B cell (primary cell): Measurements from ENCODE around the gene DNAJC21. TPM values are rescaled to one million over a fixed set of nuclear protein-coding genes. Genes with fewer than 3 reads are reported as not detected.
A peak's percentile ranks its signal among the peaks of the same experiment; 100 is the strongest.

Experiments
- ATAC-seq: fragments of 200-7000 bp; cut with Tn5 transposase; one replicate; pipeline ENCODE4 v1.10.0; 2021; ENCODE audit warnings: low read depth, mild to moderate bottlenecking, moderate number of reproducible peaks, moderate library complexity
- CTCF ChIA-PET: fragments of 350-600 bp; sonication (Branson Sonifier 250); formaldehyde crosslinking; loops from one replicate; lab custom pipeline; 2021; ENCODE audit warnings: antibody characterized with exemption, inconsistent platforms; lab: Charles Lee
- POLR2A ChIA-PET: fragments of 350-600 bp; sonication (Branson Sonifier 250); formaldehyde crosslinking; loops from one replicate; lab custom pipeline; 2021; ENCODE audit warnings: antibody characterized with exemption; lab: Charles Lee
- DNase-seq: peaks from one replicate; pipeline ENCODE4 v3.0.0; 2013
- H2AFZ ChIP-seq: 2 replicates; pipeline ENCODE4 v1.6.1; 2012; ENCODE audit warnings: mild to moderate bottlenecking, low read depth, low read length; ENCODE audit not compliant: insufficient read depth, poor library complexity, severe bottlenecking
- H3K27ac ChIP-seq, 2 donors: 1 replicate in 1 of 2; 2 replicates in 1 of 2; pipeline ENCODE4 v1.5.1; 2012 to 2013; ENCODE audit warnings: low read length in 2 of 2, mild to moderate bottlenecking in 2 of 2, moderate library complexity in 1 of 2
- H3K27me3 ChIP-seq, 4 experiments: fragments of 200-600 bp in 1 of 4; sonication (generic) in 1 of 4; replicated peaks in 1 of 4; 1 replicate in 2 of 4; 2 replicates in 2 of 4; pipeline versions ENCODE4 v1.6.1 to v1.7.0; 2013 to 2016; ENCODE audit warnings: low read length in 3 of 4, mild to moderate bottlenecking in 2 of 4, mixed read lengths in 1 of 4, moderate library complexity in 1 of 4; ENCODE audit not compliant: insufficient read depth in 4 of 4, control insufficient read depth in 3 of 4; ENCODE audit errors: control extremely low read depth in 1 of 4
- H3K36me3 ChIP-seq, 2 experiments: replicated peaks in 1 of 2; 1 replicate in 1 of 2; 2 replicates in 1 of 2; pipeline versions ENCODE4 v1.6.1 to v1.7.1; 2013; ENCODE audit warnings: low read length in 1 of 2; ENCODE audit not compliant: insufficient read depth in 2 of 2, control insufficient read depth in 1 of 2; ENCODE audit errors: control extremely low read depth in 1 of 2, extremely low read depth in 1 of 2
- H3K4me1 ChIP-seq, 2 donors: fragments of 200-600 bp in 1 of 2; sonication (generic) in 1 of 2; 1 replicate in 1 of 2; 2 replicates in 1 of 2; pipeline versions ENCODE4 v1.5.1 to v1.6.1; 2013 to 2017; ENCODE audit warnings: low read length in 2 of 2; ENCODE audit not compliant: control insufficient read depth in 2 of 2, insufficient read depth in 2 of 2
- H3K4me2 ChIP-seq: replicated peaks from 2 replicates; pipeline ENCODE3; 2012; ENCODE audit warnings: mild to moderate bottlenecking, low read depth, low read length; ENCODE audit not compliant: poor library complexity, severe bottlenecking
- H3K4me3 ChIP-seq, 5 experiments: fragments of 200-600 bp in 1 of 5; sonication (generic) in 1 of 5; 1 replicate in 3 of 5; 2 replicates in 2 of 5; pipeline versions ENCODE4 v1.5.1 to v1.7.0; 2011 to 2016; ENCODE audit warnings: low read length in 4 of 5, mild to moderate bottlenecking in 4 of 5, low read depth in 2 of 5, control low read depth in 1 of 5, moderate library complexity in 1 of 5; ENCODE audit not compliant: insufficient read depth in 1 of 5; ENCODE audit errors: control extremely low read depth in 1 of 5, extremely low read depth in 1 of 5
- H3K79me2 ChIP-seq: fragments of 200-600 bp; sonication (generic); one replicate; pipeline ENCODE4 v1.6.0; 2016; ENCODE audit warnings: low read length; ENCODE audit not compliant: control insufficient read depth, insufficient read depth
- H3K9ac ChIP-seq: fragments of 200-600 bp; sonication (generic); 2 replicates; pipeline ENCODE4 v1.6.1; 2017; ENCODE audit warnings: mild to moderate bottlenecking, low read length, moderate library complexity
- H3K9me3 ChIP-seq, 3 donors: one replicate each; pipeline versions ENCODE4 v1.6.1 to v1.7.1; 2013; ENCODE audit warnings: low read length in 2 of 3; ENCODE audit not compliant: control insufficient read depth in 2 of 3, insufficient read depth in 1 of 3; ENCODE audit errors: control extremely low read depth in 1 of 3
- H4K20me1 ChIP-seq: 2 replicates; pipeline ENCODE4 v1.6.0; 2012; ENCODE audit warnings: mild to moderate bottlenecking, low read length; ENCODE audit not compliant: insufficient read depth, control insufficient read depth, poor library complexity, severe bottlenecking
- H3K27ac Mint-ChIP-seq: one replicate; pipeline ENCODE4 v1.8.0; 2021; ENCODE audit warnings: mixed read lengths
- H3K27me3 Mint-ChIP-seq: one replicate; pipeline ENCODE4 v1.8.0; 2021; ENCODE audit warnings: mixed read lengths
- H3K4me1 Mint-ChIP-seq: one replicate; pipeline ENCODE4 v1.8.0; 2021; ENCODE audit warnings: mixed read lengths
- H3K4me3 Mint-ChIP-seq: one replicate; pipeline ENCODE4 v1.8.0; 2021; ENCODE audit warnings: mixed read lengths
- H3K9me3 Mint-ChIP-seq: one replicate; pipeline ENCODE4 v1.8.0; 2022; ENCODE audit warnings: mixed read lengths; ENCODE audit not compliant: insufficient read depth
- EZH2 ChIP-seq: IDR thresholded peaks from 2 replicates; pipeline ENCODE4 v1.6.1; 2012; ENCODE audit warnings: borderline replicate concordance, low read depth, mild to moderate bottlenecking, moderate library complexity, low read length; ENCODE audit not compliant: insufficient read depth, poor library complexity, severe bottlenecking
- WGBS: methylation state at CpG from one replicate; pipeline ENCODE4 v1.1.5; 2013; ENCODE audit warnings: missing lambda C conversion rate; ENCODE audit not compliant: insufficient coverage; 5-methylcytosine and 5-hydroxymethylcytosine counted together
- intact Hi-C: fragments of 100-400 bp; cut with micrococcal nuclease; formaldehyde crosslinking; loops from one replicate; pipeline ENCODE4 v1.10.0; 2022
- polyA plus RNA-seq: library from polyadenylated mRNA; depleted of rRNA; stranded (reverse); fragments of >200 nt; gene quantifications from 2 replicates; pipeline ENCODE4 v1.2.3, GENCODE V29; 2012
- total RNA-seq, 2 donors: library from RNA; stranded (reverse); fragments of 120-200 nt in 1 of 2; gene quantifications; 1 replicate in 1 of 2; 2 replicates in 1 of 2; pipeline versions ENCODE4 v1.2.3 to v1.2.4, GENCODE V29; 2013 to 2022
- TF ChIP-seq, protein P1 (sequence below): fragments of 200-600 bp; IDR thresholded peaks from one replicate; pipeline ENCODE4 v1.8.0; 2022; ENCODE audit warnings: antibody characterized with exemption, mild to moderate bottlenecking

The DNAJC21 gene
- total and polyA plus RNA-seq, 2 donors (not counting 1 experiment from before 2014, with no cell fraction given): 7.2 to 59.3 TPM

DNA sequence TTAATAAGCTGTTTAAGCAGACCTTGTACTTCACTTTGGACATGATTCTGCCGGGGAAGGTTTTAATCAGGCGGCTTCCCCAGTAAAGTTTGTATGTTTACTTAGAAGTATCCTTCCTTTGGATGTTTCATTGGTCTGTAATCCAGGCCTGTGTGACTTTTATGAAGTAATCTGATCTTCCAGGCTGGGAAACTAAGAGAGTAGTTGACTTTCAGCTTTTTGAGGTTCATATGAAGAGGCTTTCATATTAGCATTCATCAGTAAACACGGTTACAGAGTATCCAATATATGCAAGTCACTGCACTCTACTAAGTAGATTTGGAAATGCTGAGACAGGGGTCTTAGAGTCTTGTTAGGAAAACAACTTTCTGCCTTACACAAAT is 1.1 kb downstream of the DNAJC21 start:
- POLR2A ChIA-PET: interaction anchor here (2.5 kb wide), 1 partner anchor 15 kb away, joined by 54 read pairs; the partner anchor contains the start of genes BRIX1 and RAD1
- TF ChIP-seq, protein P1, sequence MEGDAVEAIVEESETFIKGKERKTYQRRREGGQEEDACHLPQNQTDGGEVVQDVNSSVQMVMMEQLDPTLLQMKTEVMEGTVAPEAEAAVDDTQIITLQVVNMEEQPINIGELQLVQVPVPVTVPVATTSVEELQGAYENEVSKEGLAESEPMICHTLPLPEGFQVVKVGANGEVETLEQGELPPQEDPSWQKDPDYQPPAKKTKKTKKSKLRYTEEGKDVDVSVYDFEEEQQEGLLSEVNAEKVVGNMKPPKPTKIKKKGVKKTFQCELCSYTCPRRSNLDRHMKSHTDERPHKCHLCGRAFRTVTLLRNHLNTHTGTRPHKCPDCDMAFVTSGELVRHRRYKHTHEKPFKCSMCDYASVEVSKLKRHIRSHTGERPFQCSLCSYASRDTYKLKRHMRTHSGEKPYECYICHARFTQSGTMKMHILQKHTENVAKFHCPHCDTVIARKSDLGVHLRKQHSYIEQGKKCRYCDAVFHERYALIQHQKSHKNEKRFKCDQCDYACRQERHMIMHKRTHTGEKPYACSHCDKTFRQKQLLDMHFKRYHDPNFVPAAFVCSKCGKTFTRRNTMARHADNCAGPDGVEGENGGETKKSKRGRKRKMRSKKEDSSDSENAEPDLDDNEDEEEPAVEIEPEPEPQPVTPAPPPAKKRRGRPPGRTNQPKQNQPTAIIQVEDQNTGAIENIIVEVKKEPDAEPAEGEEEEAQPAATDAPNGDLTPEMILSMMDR: no peak
- TF ChIP-seq EZH2: no peak
- peak overlapping the region; percentile 76 for H3K4me2 ChIP-seq
- Mint-ChIP-seq H3K9me3 (no peaks in the 10 kb centered on the region), H3K4me1 (peaks cover 28% of the 10 kb centered on the region), H3K27me3 (no peaks in the 10 kb centered on the region), H3K4me3 (peak overlapping the region; percentile 96), H3K27ac (peak overlapping the region; percentile 94)
- no peaks in the 10 kb centered on the region for H3K27me3 ChIP-seq
- no peak for DNase-seq
- H3K9ac ChIP-seq: peak overlapping the region; percentile 90
- H3K9me3 ChIP-seq: no peaks in the 10 kb centered on the region
- peaks cover 15 to 20% of the 10 kb centered on the region in 2 donors for H3K4me1 ChIP-seq
- H3K4me3 ChIP-seq: peak overlapping the region; percentile 60 to 88 (median 73)
- H3K79me2 ChIP-seq: peaks cover 43% of the 10 kb centered on the region
- 0% methylated on average over 2 of the region's 3 CpGs for WGBS
- H3K36me3 ChIP-seq: peaks cover 6 to 11% of the 10 kb centered on the region in 2 experiments
- ATAC-seq: no peak
- peak overlapping the region; percentile 87 for H2AFZ ChIP-seq
- CTCF ChIA-PET: interaction anchor here (1.0 to 2.2 kb wide), 5 partner anchors 10 to 92 kb away, joined by 3 to 24 read pairs (median 5); partner anchors contain the start of genes BRIX1, RAD1 and TTC23L
- no peaks in the 10 kb centered on the region for H4K20me1 ChIP-seq
- intact Hi-C loops: no loop called here
- peak overlapping the region in 1 of 2 donors; percentile 94 for H3K27ac ChIP-seq

DNA sequence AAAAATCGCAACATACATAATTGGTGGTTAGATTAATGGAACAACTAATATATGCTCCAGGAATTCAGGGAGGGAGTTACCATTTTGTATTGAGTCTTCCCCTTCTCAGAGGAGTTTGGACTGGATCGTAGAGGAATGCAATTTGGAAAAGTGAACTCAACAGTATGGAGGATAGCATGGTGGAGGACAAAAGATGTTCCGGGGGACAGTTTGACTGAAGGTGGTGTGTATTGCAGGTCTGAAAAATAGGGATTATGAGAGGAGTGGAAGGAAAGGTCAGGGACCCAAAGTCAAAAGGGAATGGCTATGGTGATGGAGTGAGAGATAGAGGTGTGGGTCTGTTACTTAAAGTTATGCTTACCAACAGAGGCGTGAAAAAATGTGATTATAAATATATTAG is 1.5 kb downstream of the DNAJC21 start:
- peak overlapping the region; percentile 96 for H3K4me3 Mint-ChIP-seq

More for the DNA sequence above, 1.5 kb downstream of the DNAJC21 start:
- H3K9me3 ChIP-seq: no peaks in the 10 kb centered on the region
- H3K27me3 ChIP-seq: no peaks in the 10 kb centered on the region
- no peaks in the 10 kb centered on the region for H3K27me3 Mint-ChIP-seq
- 91% methylated on average over 2 of the region's 4 CpGs for WGBS
- H3K36me3 ChIP-seq: peaks cover 6 to 11% of the 10 kb centered on the region in 2 experiments
- H3K27ac ChIP-seq: no peak overlapping the region
- intact Hi-C loops: no loop called here
- no peaks in the 10 kb centered on the region for H3K9me3 Mint-ChIP-seq
- no peak for ATAC-seq
- H3K4me1 Mint-ChIP-seq: peaks cover 28% of the 10 kb centered on the region
- peak overlapping the region in 2 of 5 experiments; percentile 60 to 72 for H3K4me3 ChIP-seq
- DNase-seq: no peak
- CTCF ChIA-PET: interaction anchor here (1.2 kb wide), 2 partner anchors 11 to 16 kb away, joined by 3 read pairs; no protein-coding TSS in a partner anchor
- peaks cover 43% of the 10 kb centered on the region for H3K79me2 ChIP-seq
- peaks cover 15 to 20% of the 10 kb centered on the region in 2 donors for H3K4me1 ChIP-seq
- H3K27ac Mint-ChIP-seq: no peak overlapping the region
- POLR2A ChIA-PET: interaction anchor here (2.5 kb wide), 1 partner anchor 15 kb away, joined by 54 read pairs; the partner anchor contains the start of genes BRIX1 and RAD1
- H4K20me1 ChIP-seq: no peaks in the 10 kb centered on the region
- peak overlapping the region; percentile 90 for H3K9ac ChIP-seq
- TF ChIP-seq, protein P1: no peak
- no peak for TF ChIP-seq EZH2
- H3K4me2 ChIP-seq: peak overlapping the region; percentile 76
- no peak overlapping the region for H2AFZ ChIP-seq
